H1 (cell line): ENCODE measurements around the gene HBS1L. TPM values are rescaled to one million over a fixed set of nuclear protein-coding genes. Genes with fewer than 3 reads are reported as not detected.

Experiments
- CTCF ChIA-PET: fragments of 300-600 bp; sonication (Branson Sonifier 250); formaldehyde crosslinking; loops from one replicate; lab custom pipeline; 2021; ENCODE audit not compliant: partially characterized antibody; lab: Charles Lee
- POLR2A ChIA-PET: fragments of 300-600 bp; sonication (Branson Sonifier 250); formaldehyde crosslinking; loops from one replicate; lab custom pipeline; 2021; ENCODE audit warnings: inconsistent platforms; ENCODE audit not compliant: partially characterized antibody; lab: Charles Lee
- DNase-seq, 2 experiments: peaks; one replicate each; pipeline versions ENCODE4 v3.0.0 to v3.0.0-alpha.2; 2010 to 2022; ENCODE audit warnings: low spot score in 2 of 2, low read depth in 1 of 2, mixed read lengths in 1 of 2
- FAIRE-seq: peaks from 2 replicates; lab custom pipeline; 2011; peaks lifted over from hg19 to GRCh38; lab: Jason Lieb, UNC
- H2AFZ ChIP-seq: 2 replicates; pipeline ENCODE4 v1.8.1; 2012; ENCODE audit warnings: low read length, inconsistent platforms
- H2AK5ac ChIP-seq: 2 replicates; pipeline ENCODE4 v1.6.1; 2013; ENCODE audit warnings: low read depth, low read length
- H2BK120ac ChIP-seq: replicated peaks from 2 replicates; pipeline ENCODE3; 2013; ENCODE audit warnings: low read depth, low read length, inconsistent platforms
- H2BK12ac ChIP-seq: 2 replicates; pipeline ENCODE4 v1.6.1; 2013; ENCODE audit warnings: low read depth, low read length
- H2BK15ac ChIP-seq: 2 replicates; pipeline ENCODE4 v1.6.1; 2013; ENCODE audit warnings: low read length
- H2BK20ac ChIP-seq: 2 replicates; pipeline ENCODE4 v1.6.1; 2013; ENCODE audit warnings: low read length
- H2BK5ac ChIP-seq: 2 replicates; pipeline ENCODE4 v1.6.1; 2013; ENCODE audit warnings: low read depth, low read length
- H3K14ac ChIP-seq: 2 replicates; pipeline ENCODE4 v1.6.1; 2013; ENCODE audit warnings: inconsistent platforms; ENCODE audit not compliant: insufficient read length
- H3K18ac ChIP-seq: 2 replicates; pipeline ENCODE4 v1.6.1; 2013; ENCODE audit warnings: low read length; ENCODE audit errors: extremely low read depth
- H3K23ac ChIP-seq: 2 replicates; pipeline ENCODE4 v1.6.1; 2013; ENCODE audit warnings: inconsistent platforms; ENCODE audit not compliant: insufficient read length
- H3K23me2 ChIP-seq: 2 replicates; pipeline ENCODE4 v1.6.1; 2013; ENCODE audit warnings: low read depth, low read length
- H3K27ac ChIP-seq: 2 replicates; pipeline ENCODE4 v1.6.1; 2011; ENCODE audit warnings: low read depth, low read length, inconsistent platforms
- H3K27me3 ChIP-seq, 4 experiments: replicated peaks in 1 of 4; 1 replicate in 1 of 4; 2 replicates in 3 of 4; pipeline versions ENCODE4 v1.6.1 to v1.8.1; 2011 to 2013; ENCODE audit warnings: low read length in 3 of 4, mild to moderate bottlenecking in 3 of 4, inconsistent platforms in 2 of 4, mixed read lengths in 2 of 4, moderate library complexity in 1 of 4; ENCODE audit not compliant: control insufficient read depth in 3 of 4, insufficient read depth in 3 of 4; ENCODE audit errors: extremely low read depth in 1 of 4
- H3K36me3 ChIP-seq, 4 experiments: 2 replicates each; pipeline versions ENCODE4 v1.6.1 to v1.8.1; 2011 to 2013; ENCODE audit warnings: mild to moderate bottlenecking in 4 of 4, low read length in 3 of 4, moderate library complexity in 2 of 4, control low read depth in 1 of 4, inconsistent platforms in 1 of 4; ENCODE audit not compliant: insufficient read depth in 4 of 4, control insufficient read depth in 2 of 4
- H3K4ac ChIP-seq: replicated peaks from 2 replicates; pipeline ENCODE3; 2013; ENCODE audit warnings: low read length, low read depth, mixed read lengths, inconsistent platforms; ENCODE audit not compliant: insufficient read length
- H3K4me1 ChIP-seq, 4 experiments: replicated peaks in 1 of 4; 1 replicate in 1 of 4; 2 replicates in 3 of 4; pipeline versions ENCODE4 v1.6.1 to v1.8.1; 2011 to 2013; ENCODE audit warnings: low read length in 3 of 4, inconsistent platforms in 2 of 4, mixed read lengths in 1 of 4; ENCODE audit not compliant: insufficient read depth in 4 of 4, control insufficient read depth in 3 of 4
- H3K4me2 ChIP-seq, 2 experiments: 2 replicates each; pipeline versions ENCODE4 v1.6.1 to v1.8.1; 2011 to 2013; ENCODE audit warnings: low read depth in 2 of 2, low read length in 2 of 2, control low read depth in 1 of 2, inconsistent platforms in 1 of 2, mild to moderate bottlenecking in 1 of 2; ENCODE audit not compliant: insufficient read depth in 1 of 2
- H3K4me3 ChIP-seq, 4 experiments: fragments of 200-600, 300-600 bp in 1 of 4; sonication (generic), shearing (Covaris generic), sonication (Bioruptor Twin) in 1 of 4; 2 replicates each; pipeline versions ENCODE4 v1.5.1 to v1.8.1; 2011 to 2016; ENCODE audit warnings: low read length in 4 of 4, low read depth in 3 of 4, control low read depth in 2 of 4, inconsistent platforms in 2 of 4, mild to moderate bottlenecking in 2 of 4, mixed read lengths in 1 of 4, moderate library complexity in 1 of 4; ENCODE audit not compliant: insufficient read depth in 2 of 4; ENCODE audit errors: extremely low read depth in 1 of 4
- H3K56ac ChIP-seq: replicated peaks from 2 replicates; pipeline ENCODE3; 2013; ENCODE audit warnings: low read depth, mild to moderate bottlenecking, mixed read lengths, low read length, inconsistent platforms; ENCODE audit not compliant: insufficient read length
- H3K79me1 ChIP-seq: 2 replicates; pipeline ENCODE4 v1.6.1; 2013; ENCODE audit warnings: low read depth, low read length, control low read depth
- H3K79me2 ChIP-seq, 2 experiments: 2 replicates each; pipeline versions ENCODE4 v1.6.1 to v1.8.1; 2012 to 2013; ENCODE audit warnings: low read length in 2 of 2, mild to moderate bottlenecking in 2 of 2, inconsistent platforms in 1 of 2; ENCODE audit not compliant: insufficient read depth in 2 of 2, control insufficient read depth in 1 of 2
- H3K9ac ChIP-seq, 4 experiments: replicated peaks in 1 of 4; 1 replicate in 1 of 4; 2 replicates in 3 of 4; pipeline versions ENCODE4 v1.6.1 to v1.8.1; 2011 to 2013; ENCODE audit warnings: low read depth in 3 of 4, low read length in 3 of 4, control low read depth in 2 of 4, mild to moderate bottlenecking in 2 of 4, moderate library complexity in 2 of 4, inconsistent platforms in 1 of 4; ENCODE audit errors: extremely low read depth in 1 of 4
- H3K9me3 ChIP-seq, 2 experiments: 2 replicates each; pipeline versions ENCODE4 v1.6.1 to v1.8.1; 2012 to 2013; ENCODE audit warnings: mild to moderate bottlenecking in 2 of 2, moderate library complexity in 2 of 2, control low read depth in 1 of 2, inconsistent platforms in 1 of 2, low read depth in 1 of 2, low read length in 1 of 2, mixed read lengths in 1 of 2; ENCODE audit not compliant: insufficient read depth in 2 of 2
- H4K20me1 ChIP-seq, 2 experiments: replicated peaks in 1 of 2; 2 replicates each; pipeline versions ENCODE3 to v1.8.1; 2011 to 2013; ENCODE audit warnings: inconsistent platforms in 2 of 2, low read length in 2 of 2, mild to moderate bottlenecking in 1 of 2; ENCODE audit not compliant: insufficient read depth in 2 of 2, control insufficient read depth in 1 of 2
- H4K5ac ChIP-seq: 2 replicates; pipeline ENCODE4 v1.6.1; 2013; ENCODE audit warnings: low read length, low read depth, mixed read lengths, inconsistent platforms; ENCODE audit not compliant: insufficient read length
- H4K8ac ChIP-seq: 2 replicates; pipeline ENCODE4 v1.8.0; 2013; ENCODE audit warnings: mild to moderate bottlenecking, moderate library complexity, low read length, inconsistent platforms; ENCODE audit not compliant: insufficient read depth; ENCODE audit errors: extremely low read depth
- H4K91ac ChIP-seq: replicated peaks from 2 replicates; pipeline ENCODE3; 2013; ENCODE audit warnings: low read length, mixed read lengths, inconsistent platforms; ENCODE audit not compliant: insufficient read length
- EZH2 ChIP-seq: fragments of 200-600 bp; sonication (generic); IDR thresholded peaks from 2 replicates; pipeline ENCODE4 v1.7.1; 2012; ENCODE audit warnings: low read depth, mild to moderate bottlenecking, moderate library complexity, low read length, inconsistent platforms; ENCODE audit not compliant: severe bottlenecking
- GTF2F1 ChIP-seq: IDR thresholded peaks from 2 replicates; pipeline ENCODE4 v1.6.1; 2012; ENCODE audit warnings: low read depth, low read length, improper control_type of control experiment, borderline replicate concordance
- HDAC6 ChIP-seq: IDR thresholded peaks from one replicate; pipeline ENCODE4 v1.7.1; 2012; ENCODE audit warnings: low read depth, mild to moderate bottlenecking, inconsistent platforms, low read length, moderate library complexity
- KDM4A ChIP-seq: IDR thresholded peaks from one replicate; pipeline ENCODE4 v1.7.1; 2012; ENCODE audit warnings: low read depth, mild to moderate bottlenecking, moderate library complexity, low read length, inconsistent platforms; ENCODE audit not compliant: severe bottlenecking
- MAFK ChIP-seq: IDR thresholded peaks from 2 replicates; pipeline ENCODE4 v1.6.1; 2012; ENCODE audit warnings: low read depth, mild to moderate bottlenecking, improper control_type of control experiment, low read length
- RBBP5 ChIP-seq: IDR thresholded peaks from 2 replicates; pipeline ENCODE4 v1.7.1; 2012; ENCODE audit warnings: low read depth, mild to moderate bottlenecking, inconsistent platforms, low read length, moderate library complexity, borderline replicate concordance
- RNF2 ChIP-seq: fragments of 200-900, 300-1000 bp; sonication (generic); IDR thresholded peaks from 2 replicates; pipeline ENCODE4 v1.7.1; 2016; ENCODE audit warnings: borderline replicate concordance, low read depth, mild to moderate bottlenecking, antibody characterized with exemption, low read length; ENCODE audit not compliant: poor library complexity, severe bottlenecking; ENCODE audit errors: missing control alignments
- TAF7 ChIP-seq: optimal IDR thresholded peaks from 2 replicates; pipeline ENCODE3; 2011; ENCODE audit warnings: low read depth, mild to moderate bottlenecking, inconsistent platforms, low read length, moderate library complexity, borderline replicate concordance
- WGBS, 2 experiments: shearing (Covaris generic) in 1 of 2; methylation state at CpG; one replicate each; pipeline versions ENCODE4 v1.1.6 to v1.1.7; 2013 to 2015; ENCODE audit warnings: low lambda C conversion rate in 2 of 2, mixed read lengths in 2 of 2, inconsistent platforms in 1 of 2, low coverage in 1 of 2, missing lambda C conversion rate in 1 of 2; ENCODE audit not compliant: insufficient replicate concordance in 2 of 2, insufficient coverage in 1 of 2, insufficient read length in 1 of 2; ENCODE audit errors: extremely low coverage in 1 of 2, missing lambda C conversion rate in 1 of 2; 5-methylcytosine and 5-hydroxymethylcytosine counted together
- polyA plus RNA-seq, 7 experiments: library from polyadenylated mRNA; depleted of rRNA in 3 of 7; stranded (reverse) in 5 of 7; unstranded in 2 of 7; fragments of >200 nt in 5 of 7; fragments of 200-250 nt in 2 of 7; gene quantifications; 1 replicate in 5 of 7; 2 replicates in 1 of 7; 4 replicates in 1 of 7; pipeline versions ENCODE4 v1.2.1 to v1.2.3, GENCODE V29; 2011 to 2013; ENCODE audit warnings: missing spikeins in 2 of 7, mixed read lengths in 2 of 7
- total RNA-seq: library from RNA; stranded (reverse); fragmentation: NEBNext Ultra II Directional; extraction: Animal tissue kit (Norgen Biotek cat#: 25700); gene quantifications from 2 replicates; pipeline ENCODE4 v1.2.1, GENCODE V29; 2021
- TF ChIP-seq, protein P1 (sequence below), 3 experiments: IDR thresholded peaks; 1 replicate in 2 of 3; 2 replicates in 1 of 3; pipeline versions ENCODE4 v1.5.1 to v1.6.1; 2011; ENCODE audit warnings: low read length in 3 of 3, mild to moderate bottlenecking in 3 of 3, inconsistent platforms in 2 of 3, low read depth in 1 of 3, moderate library complexity in 1 of 3; ENCODE audit not compliant: insufficient read depth in 1 of 3; ENCODE audit errors: control extremely low read depth in 1 of 3
- TF ChIP-seq, protein P2 (sequence below): IDR thresholded peaks from 2 replicates; pipeline ENCODE4 v1.6.1; 2012; ENCODE audit warnings: inconsistent platforms

The HBS1L gene
- total and polyA plus RNA-seq, 2 of the 8 experiments (the other 6 are each of a cell fraction or from before 2014, with no cell fraction given) = 28.1 to 97.1 TPM

DNA sequence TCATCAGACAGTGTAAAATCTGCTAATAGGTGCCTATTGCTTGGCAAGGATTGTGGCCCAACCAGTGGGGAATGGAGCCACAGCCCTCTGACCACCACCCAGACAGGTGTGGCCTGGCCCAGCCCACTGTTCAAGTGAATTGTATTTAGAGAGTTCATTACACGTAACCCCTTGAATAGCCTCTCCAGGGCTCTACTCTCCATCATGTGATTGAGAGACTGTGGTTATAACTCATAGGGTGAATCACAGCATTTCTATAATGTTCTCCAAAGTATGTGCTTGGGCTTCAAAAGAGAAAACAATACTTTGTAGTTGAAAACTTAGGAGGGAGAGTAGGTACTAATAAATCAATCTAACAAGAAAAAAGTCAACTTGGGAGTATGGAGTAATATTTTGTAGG lies 143.1 kb downstream of the HBS1L start:
- no peak overlapping the region for H3K4me3 ChIP-seq
- H2BK5ac ChIP-seq = no peak overlapping the region
- no peak overlapping the region for H3K18ac ChIP-seq
- H3K14ac ChIP-seq = no peak overlapping the region
- no peak overlapping the region for H2BK120ac ChIP-seq
- H4K20me1 ChIP-seq = no peaks in the 10 kb centered on the region
- no peak overlapping the region for H4K5ac ChIP-seq
- H2AFZ ChIP-seq = no peak overlapping the region
- POLR2A ChIA-PET = no interaction called here
- no peak overlapping the region for H3K56ac ChIP-seq
- H3K27ac ChIP-seq = no peak overlapping the region
- H4K8ac ChIP-seq = no peak overlapping the region
- H4K91ac ChIP-seq = no peak overlapping the region
- H3K36me3 ChIP-seq = no peaks in the 10 kb centered on the region
- no peak overlapping the region for H3K23ac ChIP-seq
- no peak overlapping the region for H2BK15ac ChIP-seq
- H3K27me3 ChIP-seq = no peaks in the 10 kb centered on the region
- CTCF ChIA-PET = no interaction called here
- no peaks in the 10 kb centered on the region for H3K79me1 ChIP-seq
- no peak for FAIRE-seq
- no peak overlapping the region for H2BK12ac ChIP-seq
- H3K9me3 ChIP-seq = no peaks in the 10 kb centered on the region
- no peaks in the 10 kb centered on the region for H3K23me2 ChIP-seq
- no peak overlapping the region for H2BK20ac ChIP-seq
- WGBS, 2 experiments = 89% methylated on average over 1 of the region's 1 CpG; no CpG with 5 or more reads in 1 of the 2 experiments
- H3K4me2 ChIP-seq = no peak overlapping the region
- DNase-seq = no peak
- no peak overlapping the region for H2AK5ac ChIP-seq
- no peak overlapping the region for H3K4ac ChIP-seq
- H3K4me1 ChIP-seq = no peaks in the 10 kb centered on the region
- no peaks in the 10 kb centered on the region for H3K79me2 ChIP-seq
- H3K9ac ChIP-seq = no peak overlapping the region
- TF ChIP-seq, protein P1, sequence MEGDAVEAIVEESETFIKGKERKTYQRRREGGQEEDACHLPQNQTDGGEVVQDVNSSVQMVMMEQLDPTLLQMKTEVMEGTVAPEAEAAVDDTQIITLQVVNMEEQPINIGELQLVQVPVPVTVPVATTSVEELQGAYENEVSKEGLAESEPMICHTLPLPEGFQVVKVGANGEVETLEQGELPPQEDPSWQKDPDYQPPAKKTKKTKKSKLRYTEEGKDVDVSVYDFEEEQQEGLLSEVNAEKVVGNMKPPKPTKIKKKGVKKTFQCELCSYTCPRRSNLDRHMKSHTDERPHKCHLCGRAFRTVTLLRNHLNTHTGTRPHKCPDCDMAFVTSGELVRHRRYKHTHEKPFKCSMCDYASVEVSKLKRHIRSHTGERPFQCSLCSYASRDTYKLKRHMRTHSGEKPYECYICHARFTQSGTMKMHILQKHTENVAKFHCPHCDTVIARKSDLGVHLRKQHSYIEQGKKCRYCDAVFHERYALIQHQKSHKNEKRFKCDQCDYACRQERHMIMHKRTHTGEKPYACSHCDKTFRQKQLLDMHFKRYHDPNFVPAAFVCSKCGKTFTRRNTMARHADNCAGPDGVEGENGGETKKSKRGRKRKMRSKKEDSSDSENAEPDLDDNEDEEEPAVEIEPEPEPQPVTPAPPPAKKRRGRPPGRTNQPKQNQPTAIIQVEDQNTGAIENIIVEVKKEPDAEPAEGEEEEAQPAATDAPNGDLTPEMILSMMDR (IDR thresholded peaks at IDR 0.05; ENCODE audit: control extremely low read depth in 1 of 3, insufficient read depth in 1 of 3, low read depth in 1 of 3, low read length in 3 of 3) = no peak
- TF ChIP-seq EZH2 (no peak), HDAC6 (no peak), RNF2 (no peak), GTF2F1 (no peak), MAFK (no peak), KDM4A (no peak), RBBP5 (no peak), TAF7 (no peak)
- TF ChIP-seq, protein P2, sequence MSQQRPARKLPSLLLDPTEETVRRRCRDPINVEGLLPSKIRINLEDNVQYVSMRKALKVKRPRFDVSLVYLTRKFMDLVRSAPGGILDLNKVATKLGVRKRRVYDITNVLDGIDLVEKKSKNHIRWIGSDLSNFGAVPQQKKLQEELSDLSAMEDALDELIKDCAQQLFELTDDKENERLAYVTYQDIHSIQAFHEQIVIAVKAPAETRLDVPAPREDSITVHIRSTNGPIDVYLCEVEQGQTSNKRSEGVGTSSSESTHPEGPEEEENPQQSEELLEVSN = no peak
